Mammary epithelial cell (primary cell): ENCODE results near the gene ANTXR1.

Experiments used
- CTCF ChIP-seq, 2 donors: IDR thresholded peaks in 1 of 2; conservative IDR thresholded peaks in 1 of 2; 2 replicates each; pipeline ENCODE4 v1.5.1; 2011 to 2012; ENCODE audit warnings: inconsistent platforms in 2 of 2, low read length in 2 of 2, mild to moderate bottlenecking in 2 of 2, control low read depth in 1 of 2, low read depth in 1 of 2; ENCODE audit not compliant: insufficient read depth in 1 of 2; ENCODE audit errors: extremely low read depth in 1 of 2
- EZH2 ChIP-seq: IDR thresholded peaks from 2 replicates; pipeline ENCODE4 v1.6.1; 2012; ENCODE audit warnings: low read length, inconsistent platforms, borderline replicate concordance

GRCh38 chr2:69226903-69227302 is 213.9 kb downstream of the ANTXR1 start:
- TF ChIP-seq EZH2 (no peak), CTCF (conservative IDR thresholded peaks at IDR 0.05 in 1 of 2, IDR thresholded peaks at IDR 0.05 in 1 of 2; ENCODE audit: extremely low read depth in 1 of 2, insufficient read depth in 1 of 2, low read depth in 1 of 2, low read length in 2 of 2) (no peak)
